Mucosa of stomach (tissue), 1 donor: ENCODE results near the gene COL18A1.

Experiments used
- H3K27me3 ChIP-seq: one replicate; pipeline ENCODE4 v1.7.0; 2013; ENCODE audit warnings: mild to moderate bottlenecking, low read length; ENCODE audit not compliant: control insufficient read depth, insufficient read depth
- H3K36me3 ChIP-seq: one replicate; pipeline ENCODE4 v1.7.0; 2013; ENCODE audit warnings: low read length; ENCODE audit not compliant: control insufficient read depth, insufficient read depth
- H3K4me1 ChIP-seq: one replicate; pipeline ENCODE4 v1.7.0; 2013; ENCODE audit warnings: mild to moderate bottlenecking, low read length; ENCODE audit not compliant: control insufficient read depth, insufficient read depth
- H3K4me3 ChIP-seq: one replicate; pipeline ENCODE4 v1.7.0; 2013; ENCODE audit warnings: low read length
- H3K9ac ChIP-seq: one replicate; pipeline ENCODE4 v1.7.0; 2013; ENCODE audit warnings: mild to moderate bottlenecking, low read length, moderate library complexity
- H3K9me3 ChIP-seq: one replicate; pipeline ENCODE4 v1.7.0; 2013; ENCODE audit warnings: mild to moderate bottlenecking, low read length, moderate library complexity; ENCODE audit not compliant: control insufficient read depth
- donor health status: Pancreatic carcinoma.

COL18A1 gene

DNA sequence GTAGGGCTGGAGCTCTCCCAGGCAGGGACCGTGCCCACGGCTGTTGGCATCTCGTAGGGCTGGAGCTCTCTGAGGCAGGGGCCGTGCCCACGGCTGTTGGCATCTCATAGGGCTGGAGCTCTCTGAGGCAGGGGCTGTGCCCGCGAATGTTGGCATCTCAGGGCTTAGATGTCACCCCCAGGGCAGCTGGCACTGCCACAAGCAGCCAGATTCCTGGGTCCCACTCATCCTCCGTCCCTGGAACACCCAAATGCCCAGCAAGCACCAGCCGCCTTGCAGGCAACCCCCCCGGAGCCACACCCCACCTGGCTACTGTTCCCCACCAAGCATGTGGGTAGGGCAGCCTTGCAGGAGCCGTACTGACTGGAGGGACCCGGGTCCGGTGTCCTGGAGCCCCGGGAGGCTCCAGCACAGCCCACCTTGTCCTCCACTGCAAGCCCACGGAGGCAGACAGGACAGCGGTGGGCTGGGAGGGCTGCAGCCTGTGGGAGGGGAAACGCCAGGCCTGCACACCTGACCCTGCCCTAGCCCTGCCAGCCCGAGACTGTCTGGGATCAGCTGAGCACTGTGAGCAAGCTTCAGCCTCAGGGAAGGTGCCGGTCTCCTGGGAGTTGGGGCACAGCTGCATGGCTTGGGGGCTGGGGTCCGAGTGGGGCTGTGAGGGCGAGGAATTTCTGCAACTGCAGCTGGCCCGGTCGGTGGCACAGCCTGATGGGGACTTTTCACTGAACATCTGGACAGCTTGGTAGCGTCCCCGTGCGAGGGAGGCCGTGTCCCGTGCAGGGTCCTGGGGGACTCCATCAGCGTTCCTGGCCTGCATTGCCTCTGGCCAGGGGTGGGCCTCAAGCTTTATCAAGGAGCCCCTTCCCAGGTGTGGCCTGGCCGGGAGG is 53.6 kb downstream of the COL18A1 start:
- Histone ChIP-seq H3K4me1 (peaks cover 12% of the 10 kb centered on the region), H3K4me3 (no peak overlapping the region)

GRCh38 chr21:45459171-45460010 is 54.4 kb downstream of the COL18A1 start:
- Histone ChIP-seq H3K4me3 (no peak overlapping the region), H3K27me3 (no peaks in the 10 kb centered on the region)

More for the DNA sequence above, 53.6 kb downstream of the COL18A1 start:
- no peaks in the 10 kb centered on the region for H3K27me3 ChIP-seq
- H3K36me3 ChIP-seq = no peaks in the 10 kb centered on the region
- H3K9me3 ChIP-seq = no peaks in the 10 kb centered on the region
- no peak overlapping the region for H3K9ac ChIP-seq

DNA sequence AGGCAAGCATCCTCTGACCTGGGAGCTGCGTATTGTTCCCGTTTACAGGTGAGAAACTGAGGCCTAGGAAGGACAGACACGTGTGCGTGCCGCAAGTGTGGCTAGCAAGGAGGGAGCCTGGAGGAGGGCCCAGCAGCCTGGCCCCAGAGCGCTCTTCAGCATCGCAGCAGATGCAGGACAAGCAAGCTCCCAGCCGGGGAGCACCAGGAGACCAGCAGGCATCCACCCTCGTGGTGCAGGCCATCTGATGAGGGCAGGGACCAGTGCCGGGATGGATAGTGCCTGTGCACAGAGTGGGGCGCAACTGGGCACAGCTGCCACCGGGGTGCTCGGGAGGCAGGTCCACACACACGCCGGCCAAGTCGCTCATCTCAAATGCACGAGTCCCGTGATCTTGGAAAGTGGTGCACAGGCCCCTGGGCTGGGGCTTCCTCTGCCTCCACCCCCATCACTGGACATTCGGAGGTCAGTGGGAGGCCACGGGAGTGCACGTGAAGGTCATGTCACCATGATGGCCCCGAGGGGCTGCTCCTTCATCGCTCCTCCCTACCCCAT is 55.1 kb downstream of the COL18A1 start:
- Histone ChIP-seq H3K27me3 (no peaks in the 10 kb centered on the region), H3K9ac (no peak overlapping the region), H3K9me3 (no peaks in the 10 kb centered on the region), H3K4me3 (no peak overlapping the region), H3K36me3 (no peaks in the 10 kb centered on the region), H3K4me1 (no peaks in the 10 kb centered on the region)

More at GRCh38 chr21:45459171-45460010, 54.4 kb downstream of the COL18A1 start:
- peaks cover 6% of the 10 kb centered on the region for H3K4me1 ChIP-seq
- H3K9me3 ChIP-seq = no peaks in the 10 kb centered on the region
- no peak overlapping the region for H3K9ac ChIP-seq
- H3K36me3 ChIP-seq = no peaks in the 10 kb centered on the region

DNA sequence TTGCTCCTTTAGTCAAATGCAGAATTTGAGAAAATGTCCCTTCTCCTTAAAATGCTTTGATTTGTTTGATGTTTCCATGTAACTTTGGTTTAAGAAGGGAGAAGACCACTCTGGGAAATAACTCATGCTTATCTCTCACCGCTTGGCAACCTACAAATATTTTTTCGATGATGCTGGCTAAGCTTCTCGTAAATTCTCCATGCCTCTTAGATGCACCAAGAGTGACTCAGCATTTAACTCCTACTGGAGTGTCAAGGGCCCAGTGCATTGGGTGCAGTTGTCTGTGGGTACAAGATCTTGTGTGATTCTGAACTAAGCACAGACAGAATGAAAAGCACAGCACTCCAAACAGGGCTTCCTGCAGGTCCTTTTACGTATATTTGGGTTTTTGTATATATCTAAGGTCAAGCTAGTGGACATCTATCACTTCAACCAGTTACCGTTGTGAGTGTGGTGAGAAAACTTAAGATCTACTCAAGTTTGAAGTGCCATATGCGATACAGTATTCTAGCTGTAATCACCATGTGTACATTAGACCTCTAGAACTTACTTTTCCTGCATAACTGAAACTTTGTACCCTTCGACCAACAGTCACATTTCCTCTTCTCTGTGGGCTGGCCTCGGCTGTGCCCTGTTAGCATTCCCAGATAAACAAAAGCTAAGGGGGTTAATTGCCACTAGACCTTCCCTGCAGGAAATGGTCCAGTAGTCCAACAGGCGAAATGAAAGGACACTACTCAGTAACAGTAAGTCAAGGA is 55.8 kb downstream of the COL18A1 start:
- no peaks in the 10 kb centered on the region for H3K9me3 ChIP-seq
- H3K27me3 ChIP-seq = no peaks in the 10 kb centered on the region
- H3K4me3 ChIP-seq = no peak overlapping the region
- H3K36me3 ChIP-seq = no peaks in the 10 kb centered on the region
- no peaks in the 10 kb centered on the region for H3K4me1 ChIP-seq
- H3K9ac ChIP-seq = no peak overlapping the region

DNA sequence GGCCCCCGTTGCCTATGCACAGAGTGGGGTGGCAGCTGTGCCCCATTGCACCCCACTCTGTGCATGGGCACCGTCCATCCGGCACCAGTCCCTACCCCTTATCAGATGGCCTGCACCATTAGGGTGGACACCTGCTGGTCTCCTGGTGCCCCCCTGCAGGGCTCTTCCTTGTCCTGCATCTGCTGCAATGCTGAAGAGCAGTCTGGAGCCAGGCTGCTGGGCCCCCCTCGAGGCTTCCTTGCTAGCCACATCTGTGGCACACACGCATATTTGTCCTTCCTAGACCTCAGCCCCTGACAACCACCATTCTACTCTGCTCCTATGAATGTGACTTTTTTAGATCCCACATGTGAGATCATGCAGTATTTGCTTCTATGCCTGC is 56.4 kb downstream of the COL18A1 start:
- H3K4me3 ChIP-seq = no peak overlapping the region
- H3K9me3 ChIP-seq = no peaks in the 10 kb centered on the region
- no peaks in the 10 kb centered on the region for H3K4me1 ChIP-seq
- H3K9ac ChIP-seq = no peak overlapping the region
- no peaks in the 10 kb centered on the region for H3K27me3 ChIP-seq
- H3K36me3 ChIP-seq = no peaks in the 10 kb centered on the region

DNA sequence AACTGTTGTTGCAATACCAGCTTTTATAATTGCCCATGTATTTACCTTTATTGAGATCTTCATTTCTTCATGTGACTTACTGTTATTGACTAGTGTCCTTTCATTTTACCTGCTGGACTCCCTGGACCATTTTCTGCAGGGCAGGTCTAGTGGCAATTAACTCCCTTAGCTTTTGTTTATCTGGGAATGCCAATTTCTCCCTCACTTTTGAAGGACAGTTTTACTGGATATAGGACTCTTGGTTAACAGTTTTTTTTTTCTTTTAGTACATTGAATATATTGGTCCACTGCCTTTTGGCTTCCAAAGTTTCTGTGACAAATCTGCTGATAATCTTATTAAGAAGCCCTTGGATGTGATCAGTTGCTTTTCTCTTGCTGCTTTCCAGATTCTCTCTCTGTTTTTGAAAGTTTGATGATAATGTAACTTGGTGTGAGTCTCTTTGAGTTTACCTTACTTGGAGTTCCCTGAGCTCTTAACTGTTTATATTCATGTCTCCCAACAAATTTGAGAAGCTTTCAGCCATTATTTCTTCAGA is 56.9 kb downstream of the COL18A1 start:
- Histone ChIP-seq H3K9me3 (no peaks in the 10 kb centered on the region), H3K4me1 (no peaks in the 10 kb centered on the region), H3K9ac (no peak overlapping the region), H3K4me3 (no peak overlapping the region), H3K27me3 (no peaks in the 10 kb centered on the region), H3K36me3 (no peaks in the 10 kb centered on the region)

DNA sequence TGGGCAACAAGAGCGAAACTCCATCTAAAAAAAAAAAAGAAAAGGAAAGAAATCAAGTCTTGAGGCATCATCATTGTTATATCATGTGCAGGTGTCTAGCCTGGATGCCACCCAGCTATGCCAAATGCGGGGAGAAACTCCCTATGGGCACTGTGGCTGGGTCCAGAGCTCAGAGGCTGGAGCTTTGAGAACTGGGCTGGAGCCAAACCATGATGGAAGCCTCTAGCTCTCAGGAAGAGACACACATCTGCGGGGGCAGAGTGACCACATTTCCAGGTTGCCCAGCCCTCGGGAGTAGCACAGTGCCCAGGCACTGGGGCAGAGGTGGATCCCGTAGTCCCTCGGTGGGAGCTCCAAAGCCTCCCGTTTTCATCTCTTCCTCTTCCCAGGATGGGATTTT is 58.9 kb downstream of the COL18A1 start:
- H3K4me3 ChIP-seq = no peak overlapping the region
- H3K4me1 ChIP-seq = no peaks in the 10 kb centered on the region
- no peak overlapping the region for H3K9ac ChIP-seq
- H3K36me3 ChIP-seq = no peaks in the 10 kb centered on the region
- H3K27me3 ChIP-seq = no peaks in the 10 kb centered on the region
- H3K9me3 ChIP-seq = no peaks in the 10 kb centered on the region

DNA sequence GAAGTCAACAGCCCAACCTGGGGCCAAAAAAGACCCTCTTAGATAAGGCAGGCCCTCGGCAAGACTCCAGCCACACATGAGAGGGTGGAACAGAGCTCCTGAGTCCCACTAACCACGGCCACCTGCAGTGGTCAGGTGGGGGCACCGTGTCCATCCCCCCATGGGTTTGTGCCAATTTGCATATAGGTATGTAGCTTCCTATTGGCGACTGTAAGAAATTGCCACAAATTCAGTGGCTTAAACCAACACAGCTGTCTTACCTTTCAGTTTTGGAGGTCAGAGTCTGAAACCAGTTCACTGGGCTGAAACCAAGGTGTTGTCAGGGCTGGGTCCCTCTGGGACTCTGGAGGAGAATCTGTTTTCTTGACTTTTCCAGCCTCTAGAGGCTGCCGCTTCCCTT is 59.3 kb downstream of the COL18A1 start:
- no peaks in the 10 kb centered on the region for H3K27me3 ChIP-seq
- no peaks in the 10 kb centered on the region for H3K4me1 ChIP-seq
- no peak overlapping the region for H3K4me3 ChIP-seq
- no peaks in the 10 kb centered on the region for H3K9me3 ChIP-seq
- no peaks in the 10 kb centered on the region for H3K36me3 ChIP-seq
- H3K9ac ChIP-seq = no peak overlapping the region

DNA sequence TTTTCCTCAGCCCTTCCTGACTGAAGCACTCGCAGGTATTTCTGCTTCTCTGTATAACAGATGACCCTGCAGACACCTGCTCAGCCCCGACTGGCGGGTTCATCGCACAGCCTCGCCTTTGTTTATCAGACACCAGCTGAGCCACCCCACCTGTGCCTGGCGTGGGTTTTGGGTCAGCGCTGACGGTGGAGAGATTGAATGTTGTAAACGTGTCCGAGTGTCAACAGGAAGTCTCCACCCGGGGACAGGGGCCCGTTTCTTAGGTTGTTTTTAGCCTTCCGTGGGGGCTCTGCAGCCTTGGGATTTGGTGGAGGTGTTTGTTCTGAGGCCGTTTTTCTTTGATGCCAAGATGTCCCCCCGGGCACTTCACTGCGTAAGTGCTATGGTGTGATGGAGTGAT is 60.1 kb downstream of the COL18A1 start:
- H3K9ac ChIP-seq = no peak overlapping the region

DNA sequence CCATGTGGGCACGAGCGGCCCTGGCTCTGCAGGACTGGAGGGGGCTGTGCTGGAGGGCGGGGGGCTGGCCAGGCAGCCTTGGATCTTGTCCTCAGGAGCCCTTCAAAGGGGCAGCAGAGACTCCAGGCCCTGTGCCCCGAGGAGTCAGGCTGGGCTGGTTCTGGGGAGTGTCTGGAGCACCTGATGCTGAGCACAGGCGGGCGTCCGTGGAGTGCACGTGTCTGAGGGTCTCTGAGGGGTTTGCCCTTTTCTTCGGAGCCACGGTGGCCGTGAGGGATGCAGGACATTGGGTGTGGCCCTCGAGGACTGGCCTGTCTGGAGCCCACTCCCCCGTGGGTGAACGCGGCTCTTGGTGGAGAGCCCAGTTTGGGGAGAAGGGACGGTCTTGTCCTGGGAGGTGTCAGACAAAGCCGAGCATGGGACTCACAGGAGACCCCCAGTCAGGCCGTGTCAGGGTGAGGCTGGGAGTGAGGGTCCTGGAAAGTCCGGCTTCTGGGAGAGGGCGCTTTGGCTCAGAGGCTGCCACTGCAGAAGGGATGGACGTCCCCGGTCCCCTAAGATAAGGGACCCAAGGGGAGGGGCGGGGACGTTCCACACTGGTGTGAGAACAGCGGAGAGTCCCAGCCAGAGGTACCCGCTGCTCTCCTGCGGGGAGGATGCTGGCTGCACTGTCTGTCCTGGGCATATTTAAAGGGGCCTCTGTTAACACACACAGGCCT is 60.8 kb downstream of the COL18A1 start:
- H3K4me3 ChIP-seq = no peak overlapping the region
- no peak overlapping the region for H3K9ac ChIP-seq
- H3K36me3 ChIP-seq = no peaks in the 10 kb centered on the region
- H3K9me3 ChIP-seq = no peaks in the 10 kb centered on the region
- H3K27me3 ChIP-seq = no peaks in the 10 kb centered on the region
- H3K4me1 ChIP-seq = peaks cover 4% of the 10 kb centered on the region

More for the DNA sequence above, 60.1 kb downstream of the COL18A1 start:
- Histone ChIP-seq H3K36me3 (no peaks in the 10 kb centered on the region), H3K4me1 (no peaks in the 10 kb centered on the region), H3K9me3 (no peaks in the 10 kb centered on the region), H3K4me3 (no peak overlapping the region), H3K27me3 (no peaks in the 10 kb centered on the region)
